Panc1 (cell line): Measurements from ENCODE around the gene SOX5. TPM values are rescaled to one million over a fixed set of nuclear protein-coding genes. Genes with fewer than 3 reads are reported as not detected.

ENCODE experiments used
- ATAC-seq: fragments of 200-7000 bp; cut with Tn5 transposase; 2 replicates; pipeline ENCODE4 v1.9.1; 2020; ENCODE audit warnings: mild to moderate bottlenecking, moderate library complexity
- BruUV-seq: library from RNA; stranded (reverse); fragments of 400-500 nt; replicated peaks from 2 replicates; lab custom pipeline; 2021; lab: Mats Ljungman, UMichigan
- CTCF ChIA-PET: fragments of 300-600 bp; sonication (Branson Sonifier 250); formaldehyde crosslinking; loops from one replicate; lab custom pipeline; 2022; ENCODE audit warnings: antibody characterized with exemption; lab: Charles Lee
- POLR2A ChIA-PET: fragments of 300-600 bp; sonication (Branson Sonifier 250); formaldehyde crosslinking; loops from one replicate; lab custom pipeline; 2022; ENCODE audit warnings: antibody characterized with exemption; lab: Charles Lee
- DNase-seq: peaks from one replicate; pipeline ENCODE4 v3.0.0-alpha.2; 2010; ENCODE audit warnings: low read depth, low spot score
- H3K27ac ChIP-seq: 2 replicates; pipeline ENCODE4 v1.5.1; 2011; ENCODE audit warnings: mild to moderate bottlenecking, low read length, inconsistent platforms
- H3K27me3 ChIP-seq: fragments of 200-500 bp; sonication (Bioruptor generic); 2 replicates; pipeline ENCODE4 v1.6.0; 2014; ENCODE audit warnings: low read length, inconsistent platforms; ENCODE audit not compliant: control insufficient read depth, insufficient read depth
- H3K36me3 ChIP-seq: fragments of 200-500 bp; sonication (Bioruptor generic); 2 replicates; pipeline ENCODE4 v1.5.1; 2014; ENCODE audit warnings: inconsistent platforms, mild to moderate bottlenecking, low read length, moderate library complexity; ENCODE audit not compliant: control insufficient read depth, insufficient read depth
- H3K4me1 ChIP-seq: 2 replicates; pipeline ENCODE4 v1.5.1; 2011; ENCODE audit warnings: inconsistent platforms, mild to moderate bottlenecking, low read length, moderate library complexity; ENCODE audit not compliant: control insufficient read depth, insufficient read depth
- H3K4me3 ChIP-seq, 2 experiments: 2 replicates each; pipeline ENCODE4 v1.5.1; 2011 to 2012; ENCODE audit warnings: low read depth in 2 of 2, low read length in 2 of 2, mild to moderate bottlenecking in 2 of 2, inconsistent platforms in 1 of 2, moderate library complexity in 1 of 2
- H3K9me3 ChIP-seq: fragments of 200-500 bp; sonication (Bioruptor generic); 2 replicates; pipeline ENCODE4 v1.5.1; 2014; ENCODE audit warnings: low read depth, mild to moderate bottlenecking, inconsistent platforms, low read length, moderate library complexity; ENCODE audit not compliant: control insufficient read depth, insufficient read depth
- CTCF ChIP-seq: fragments of 450-650 bp; IDR thresholded peaks from 2 replicates; pipeline ENCODE4 v1.5.1; 2017; ENCODE audit warnings: mild to moderate bottlenecking
- POLR2AphosphoS5 ChIP-seq: IDR thresholded peaks from 2 replicates; pipeline ENCODE4 v1.6.1; 2012; ENCODE audit warnings: mild to moderate bottlenecking, low read depth, low read length, moderate library complexity
- REST ChIP-seq, 2 experiments: IDR thresholded peaks; 2 replicates each; pipeline ENCODE4 v1.6.1; 2011 to 2012; ENCODE audit warnings: low read depth in 2 of 2, control low read depth in 1 of 2, low read length in 1 of 2, mild to moderate bottlenecking in 1 of 2, moderate library complexity in 1 of 2; ENCODE audit not compliant: insufficient read depth in 1 of 2
- SIN3A ChIP-seq: IDR thresholded peaks from 2 replicates; pipeline ENCODE4 v1.6.1; 2012; ENCODE audit warnings: low read depth, mild to moderate bottlenecking, low read length, moderate library complexity, borderline replicate concordance; ENCODE audit not compliant: insufficient read depth
- TCF7L2 ChIP-seq: IDR thresholded peaks from 2 replicates; pipeline ENCODE4 v1.6.1; 2011; ENCODE audit warnings: mild to moderate bottlenecking, low read depth, low read length, inconsistent platforms
- in situ Hi-C: cut with HindIII; loops from 2 replicates; pipeline ENCODE4 v1.10.0; 2016; ENCODE audit warnings: low sequenced_read_pairs, low pct_unique_long_range_greater_than_20kb
- intact Hi-C: fragments of 100-400 bp; cut with micrococcal nuclease; formaldehyde crosslinking; loops from one replicate; pipeline ENCODE4 v1.10.0; 2022; ENCODE audit not compliant: unreplicated experiment
- total RNA-seq: library from RNA; stranded (reverse); gene quantifications from one replicate; pipeline ENCODE4 v1.2.1, GENCODE V29; 2021; ENCODE audit not compliant: unreplicated experiment

Gene SOX5
- total RNA-seq, 1 experiment from 2014 or later: 0.23 TPM

- no peaks in the 10 kb centered on the region for H3K27me3 ChIP-seq
- in situ Hi-C loops: no loop called here
- H3K4me3 ChIP-seq: no peak overlapping the region
- H3K36me3 ChIP-seq: no peaks in the 10 kb centered on the region
- intact Hi-C loops: no loop called here
- DNase-seq: no peak
- no peak for ATAC-seq
- H3K27ac ChIP-seq: no peak overlapping the region
- BruUV-seq: no TSS peak
- ChIA-PET CTCF (no interaction called here), POLR2A (no interaction called here)
- no peaks in the 10 kb centered on the region for H3K9me3 ChIP-seq
- no peak for TF ChIP-seq TCF7L2
- TF ChIP-seq POLR2AphosphoS5: no peak
- no peak for TF ChIP-seq SIN3A
- no peaks in the 10 kb centered on the region for H3K4me1 ChIP-seq
Measured at GRCh38 chr12:23707270-23707669, 242.2 kb downstream of the SOX5 start.

GRCh38 chr12:23704992-23705943 is 244.2 kb downstream of the SOX5 start:
- intact Hi-C loops (no loop called here), in situ Hi-C loops (no loop called here)
- Histone ChIP-seq H3K4me1 (no peaks in the 10 kb centered on the region), H3K27ac (no peak overlapping the region), H3K4me3 (no peak overlapping the region), H3K9me3 (no peaks in the 10 kb centered on the region), H3K27me3 (no peaks in the 10 kb centered on the region), H3K36me3 (no peaks in the 10 kb centered on the region)
- no TSS peak for BruUV-seq
- ATAC-seq: no peak
- ChIA-PET CTCF (no interaction called here), POLR2A (no interaction called here)
- TF ChIP-seq POLR2AphosphoS5 (no peak), TCF7L2 (no peak), CTCF (no peak), SIN3A (no peak), REST (IDR thresholded peaks at IDR 0.05; ENCODE audit: insufficient read depth in 1 of 2, low read depth in 2 of 2, low read length in 1 of 2) (no peak)
- no peak for DNase-seq

- Histone ChIP-seq H3K4me3 (no peak overlapping the region), H3K9me3 (no peaks in the 10 kb centered on the region), H3K4me1 (no peaks in the 10 kb centered on the region), H3K27me3 (no peaks in the 10 kb centered on the region), H3K27ac (no peak overlapping the region), H3K36me3 (no peaks in the 10 kb centered on the region)
- DNase-seq (no peak), ATAC-seq (no peak)
- CTCF ChIA-PET: no interaction called here
- TF ChIP-seq POLR2AphosphoS5 (no peak), SIN3A (no peak), CTCF (no peak), TCF7L2 (no peak), REST (IDR thresholded peaks at IDR 0.05; ENCODE audit: insufficient read depth in 1 of 2, low read depth in 2 of 2, low read length in 1 of 2) (no peak)
- in situ Hi-C loops (no loop called here), intact Hi-C loops (no loop called here)
- no TSS peak for BruUV-seq
- POLR2A ChIA-PET: no interaction called here
Measured at GRCh38 chr12:23703051-23703450, 246.4 kb downstream of the SOX5 start.
